HEK293 (cell line): ENCODE measurements around the gene SPEG.

ENCODE experiments used
- BCL11B ChIP-seq: fragments of 450-650 bp; formaldehyde crosslinking; IDR thresholded peaks from 2 replicates; pipeline ENCODE4 v1.5.1; 2016; ENCODE audit warnings: low read depth, missing biosample characterization, missing genetic modification characterization
- EGR2 ChIP-seq: fragments of 450-650 bp; formaldehyde crosslinking; IDR thresholded peaks from 2 replicates; pipeline ENCODE4 v1.5.1; 2016; ENCODE audit warnings: low read depth, missing biosample characterization, missing genetic modification characterization
- KLF17 ChIP-seq: fragments of 450-650 bp; formaldehyde crosslinking; IDR thresholded peaks from 2 replicates; pipeline ENCODE4 v1.5.1; 2016; ENCODE audit warnings: missing biosample characterization, missing genetic modification characterization
- MEIS1 ChIP-seq: sonication (generic); formaldehyde crosslinking; IDR thresholded peaks from 2 replicates; pipeline ENCODE4 v1.8.1; 2022; ENCODE audit warnings: missing genetic modification reagents, mild to moderate bottlenecking, borderline replicate concordance
- RBAK ChIP-seq: fragments of 450-650 bp; formaldehyde crosslinking; IDR thresholded peaks from 2 replicates; pipeline ENCODE4 v1.5.1; 2016; ENCODE audit warnings: missing biosample characterization, missing genetic modification characterization
- REST ChIP-seq: fragments of 450-650 bp; formaldehyde crosslinking; IDR thresholded peaks from 2 replicates; pipeline ENCODE4 v1.5.1; 2016; ENCODE audit warnings: missing biosample characterization, missing genetic modification characterization
- SP7 ChIP-seq: fragments of 450-650 bp; formaldehyde crosslinking; IDR thresholded peaks from 2 replicates; pipeline ENCODE4 v1.5.1; 2016; ENCODE audit warnings: missing biosample characterization, missing genetic modification characterization
- ZBTB17 ChIP-seq: fragments of 450-650 bp; formaldehyde crosslinking; IDR thresholded peaks from 2 replicates; pipeline ENCODE4 v1.5.1; 2016; ENCODE audit warnings: missing biosample characterization, missing genetic modification characterization
- ZBTB26 ChIP-seq: fragments of 450-650 bp; formaldehyde crosslinking; optimal IDR thresholded peaks from 2 replicates; pipeline ENCODE3; 2016; ENCODE audit warnings: missing biosample characterization, mild to moderate bottlenecking, missing genetic modification characterization
- ZBTB7A ChIP-seq: fragments of 450-650 bp; formaldehyde crosslinking; IDR thresholded peaks from 2 replicates; pipeline ENCODE4 v1.5.1; 2016; ENCODE audit warnings: low read depth, missing biosample characterization, missing genetic modification characterization
- ZBTB8A ChIP-seq: fragments of 450-650 bp; formaldehyde crosslinking; IDR thresholded peaks from 2 replicates; pipeline ENCODE4 v1.5.1; 2016; ENCODE audit warnings: missing biosample characterization, missing genetic modification characterization
- ZFHX2 ChIP-seq: fragments of 450-650 bp; formaldehyde crosslinking; conservative IDR thresholded peaks from 2 replicates; pipeline ENCODE4 v1.5.1; 2016; ENCODE audit warnings: missing biosample characterization, missing genetic modification characterization
- ZFP37 ChIP-seq: fragments of 450-650 bp; formaldehyde crosslinking; IDR thresholded peaks from 2 replicates; pipeline ENCODE4 v1.5.1; 2016; ENCODE audit warnings: missing biosample characterization, missing genetic modification characterization
- ZFP69B ChIP-seq: fragments of 450-650 bp; formaldehyde crosslinking; IDR thresholded peaks from 2 replicates; pipeline ENCODE4 v1.5.1; 2016; ENCODE audit warnings: missing biosample characterization, missing genetic modification characterization
- ZIC2 ChIP-seq: fragments of 450-650 bp; formaldehyde crosslinking; IDR thresholded peaks from 2 replicates; pipeline ENCODE4 v1.5.1; 2016; ENCODE audit warnings: missing biosample characterization, missing genetic modification characterization
- ZNF2 ChIP-seq: fragments of 450-650 bp; formaldehyde crosslinking; IDR thresholded peaks from 2 replicates; pipeline ENCODE4 v1.5.1; 2016; ENCODE audit warnings: missing biosample characterization, missing genetic modification characterization
- ZNF214 ChIP-seq: fragments of 450-650 bp; formaldehyde crosslinking; IDR thresholded peaks from 2 replicates; pipeline ENCODE4 v1.5.1; 2017; ENCODE audit warnings: missing biosample characterization, mild to moderate bottlenecking, missing genetic modification characterization, borderline replicate concordance
- ZNF280C ChIP-seq: fragments of 450-650 bp; formaldehyde crosslinking; IDR thresholded peaks from 2 replicates; pipeline ENCODE4 v1.5.1; 2016; ENCODE audit warnings: missing biosample characterization, missing genetic modification characterization
- ZNF311 ChIP-seq: fragments of 450-650 bp; formaldehyde crosslinking; IDR thresholded peaks from 2 replicates; pipeline ENCODE4 v1.5.1; 2017; ENCODE audit warnings: missing biosample characterization, missing genetic modification characterization, borderline replicate concordance
- ZNF324 ChIP-seq: fragments of 450-650 bp; formaldehyde crosslinking; IDR thresholded peaks from 2 replicates; pipeline ENCODE4 v1.5.1; 2016; ENCODE audit warnings: missing biosample characterization, missing genetic modification characterization
- ZNF394 ChIP-seq: fragments of 450-650 bp; formaldehyde crosslinking; IDR thresholded peaks from 2 replicates; pipeline ENCODE4 v1.5.1; 2016; ENCODE audit warnings: missing biosample characterization, missing genetic modification characterization, mild to moderate bottlenecking, moderate library complexity, borderline replicate concordance
- ZNF426 ChIP-seq: fragments of 450-650 bp; formaldehyde crosslinking; IDR thresholded peaks from 2 replicates; pipeline ENCODE4 v1.5.1; 2017; ENCODE audit warnings: missing biosample characterization, missing genetic modification characterization, mild to moderate bottlenecking, inconsistent platforms, moderate library complexity
- ZNF529 ChIP-seq: fragments of 450-650 bp; formaldehyde crosslinking; IDR thresholded peaks from 2 replicates; pipeline ENCODE4 v1.5.1; 2017; ENCODE audit warnings: missing genetic modification characterization, missing biosample characterization; ENCODE audit not compliant: insufficient replicate concordance
- ZNF600 ChIP-seq: fragments of 450-650 bp; formaldehyde crosslinking; IDR thresholded peaks from 2 replicates; pipeline ENCODE4 v1.5.1; 2016; ENCODE audit warnings: missing biosample characterization, missing genetic modification characterization
- ZNF623 ChIP-seq: fragments of 450-650 bp; formaldehyde crosslinking; IDR thresholded peaks from 2 replicates; pipeline ENCODE4 v1.5.1; 2016; ENCODE audit warnings: missing biosample characterization, missing genetic modification characterization
- ZNF747 ChIP-seq: fragments of 450-650 bp; formaldehyde crosslinking; IDR thresholded peaks from 2 replicates; pipeline ENCODE4 v1.5.1; 2016; ENCODE audit warnings: missing biosample characterization, missing genetic modification characterization
- ZNF843 ChIP-seq: fragments of 450-650 bp; formaldehyde crosslinking; IDR thresholded peaks from 2 replicates; pipeline ENCODE4 v1.5.1; 2016; ENCODE audit warnings: missing biosample characterization, missing genetic modification characterization
- ZSCAN5A ChIP-seq: fragments of 450-650 bp; formaldehyde crosslinking; IDR thresholded peaks from 2 replicates; pipeline ENCODE4 v1.5.1; 2016; ENCODE audit warnings: missing biosample characterization, missing genetic modification characterization
- TF ChIP-seq, protein P1 (sequence below): fragments of 450-650 bp; formaldehyde crosslinking; IDR thresholded peaks from 2 replicates; pipeline ENCODE4 v1.5.1; 2016; ENCODE audit warnings: missing biosample characterization, missing genetic modification characterization

The SPEG gene

GRCh38 chr2:219541611-219542180, 107.1 kb downstream of the SPEG start (continued):
- 0 out of 2 replicates have a peak, but pooled peaks have one; percentile 15 for TF ChIP-seq REST
- TF ChIP-seq RBAK = no peak
- peak; percentile 98 for TF ChIP-seq ZFP69B (tag by site-specific recombination)
- TF ChIP-seq ZNF280C (tag by site-specific recombination) = no peak
- no peak for TF ChIP-seq ZNF426 (tag by site-specific recombination)
- peak; percentile 55 for TF ChIP-seq ZNF600 (tag by site-specific recombination)
- TF ChIP-seq ZNF529 (tag by site-specific recombination) = no peak
- peak; percentile 73 for TF ChIP-seq ZBTB7A (tag by site-specific recombination)
- peak; percentile 34; the same call in 1 of the 2 replicates for TF ChIP-seq ZNF623 (tag by site-specific recombination)
- peak; percentile 54 for TF ChIP-seq ZBTB26
- no peak for TF ChIP-seq ZNF214
- TF ChIP-seq, protein P1, sequence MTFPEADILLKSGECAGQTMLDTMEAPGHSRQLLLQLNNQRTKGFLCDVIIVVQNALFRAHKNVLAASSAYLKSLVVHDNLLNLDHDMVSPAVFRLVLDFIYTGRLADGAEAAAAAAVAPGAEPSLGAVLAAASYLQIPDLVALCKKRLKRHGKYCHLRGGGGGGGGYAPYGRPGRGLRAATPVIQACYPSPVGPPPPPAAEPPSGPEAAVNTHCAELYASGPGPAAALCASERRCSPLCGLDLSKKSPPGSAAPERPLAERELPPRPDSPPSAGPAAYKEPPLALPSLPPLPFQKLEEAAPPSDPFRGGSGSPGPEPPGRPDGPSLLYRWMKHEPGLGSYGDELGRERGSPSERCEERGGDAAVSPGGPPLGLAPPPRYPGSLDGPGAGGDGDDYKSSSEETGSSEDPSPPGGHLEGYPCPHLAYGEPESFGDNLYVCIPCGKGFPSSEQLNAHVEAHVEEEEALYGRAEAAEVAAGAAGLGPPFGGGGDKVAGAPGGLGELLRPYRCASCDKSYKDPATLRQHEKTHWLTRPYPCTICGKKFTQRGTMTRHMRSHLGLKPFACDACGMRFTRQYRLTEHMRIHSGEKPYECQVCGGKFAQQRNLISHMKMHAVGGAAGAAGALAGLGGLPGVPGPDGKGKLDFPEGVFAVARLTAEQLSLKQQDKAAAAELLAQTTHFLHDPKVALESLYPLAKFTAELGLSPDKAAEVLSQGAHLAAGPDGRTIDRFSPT (tag by site-specific recombination) = peak; percentile 87
- peak; percentile 100 for TF ChIP-seq ZNF2 (tag by site-specific recombination)
- TF ChIP-seq ZIC2 = 0 out of 2 replicates have a peak, but pooled peaks have one; percentile 25
- no peak for TF ChIP-seq ZNF747 (tag by site-specific recombination)
- peak; percentile 79; the same call in 1 of the 2 replicates for TF ChIP-seq EGR2 (tag by site-specific recombination)
- no peak for TF ChIP-seq MEIS1 (CRISPR knock-in tag)
- TF ChIP-seq ZNF324 (tag by site-specific recombination) = peak; percentile 80
- TF ChIP-seq ZNF311 (tag by site-specific recombination) = no peak
- TF ChIP-seq ZFP37 (tag by site-specific recombination) = peak; percentile 90
- TF ChIP-seq KLF17 = peak; percentile 79; the same call in 1 of the 2 replicates
- peak; percentile 56; the same call in 1 of the 2 replicates for TF ChIP-seq BCL11B (tag by site-specific recombination)
- TF ChIP-seq ZNF394 (tag by site-specific recombination) = peak; percentile 47; the same call in 1 of the 2 replicates
- peak; percentile 58 for TF ChIP-seq ZBTB8A (tag by site-specific recombination)
- TF ChIP-seq SP7 (tag by site-specific recombination) = peak; percentile 78
- peak; percentile 86 for TF ChIP-seq ZFHX2 (tag by site-specific recombination)
- TF ChIP-seq ZBTB17 (tag by site-specific recombination) = peak; percentile 82
- peak; percentile 56 for TF ChIP-seq ZNF843 (tag by site-specific recombination)
- peak; percentile 27; the same call in 1 of the 2 replicates for TF ChIP-seq ZSCAN5A (tag by site-specific recombination)
